ENCODE measurements around the gene AXIN1.

AXIN1 gene

DNA sequence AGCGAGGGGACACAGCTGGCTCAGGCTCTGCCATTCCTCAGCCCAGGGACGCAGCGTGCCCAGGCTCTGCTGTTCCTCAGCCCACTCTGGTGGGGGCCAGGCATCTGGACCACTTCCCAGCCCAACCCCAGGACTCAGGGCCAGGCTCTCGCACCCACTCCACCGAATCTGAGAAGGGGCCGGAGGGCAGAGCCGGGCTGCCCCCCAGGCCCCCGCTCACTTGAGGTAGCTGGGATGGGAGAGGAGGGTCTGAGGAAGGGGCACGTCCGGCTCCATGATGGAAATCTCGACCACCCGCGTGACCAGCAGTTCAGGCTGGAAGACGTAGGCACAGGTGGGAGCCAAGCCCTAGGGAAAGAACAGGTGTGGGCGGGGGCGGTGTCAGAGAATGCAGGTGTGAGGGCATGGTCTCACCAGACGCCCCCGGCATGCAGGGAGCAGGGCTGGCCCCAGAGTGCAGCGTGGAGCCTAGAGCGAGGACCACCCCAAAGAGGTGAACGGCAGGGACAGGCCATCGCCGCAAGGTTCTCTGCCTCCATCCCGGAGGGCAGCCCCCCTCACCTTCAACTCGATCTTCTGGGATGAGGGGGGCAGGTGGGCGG is 24.4 kb upstream of the AXIN1 start:
- TF ChIP-seq CEBPB (IDR thresholded peaks at IDR 0.05) (no peak), RAD21 (IDR thresholded peaks at IDR 0.05; ENCODE audit: low read depth) (no peak), EP300 (IDR thresholded peaks at IDR 0.05; ENCODE audit: borderline replicate concordance) (no peak), TAF1 (IDR thresholded peaks at IDR 0.05; ENCODE audit: low read depth) (no peak), FOXM1 (IDR thresholded peaks at IDR 0.05; ENCODE audit: borderline replicate concordance, low read depth) (no peak), CREB1 (IDR thresholded peaks at IDR 0.05; ENCODE audit: low read depth) (no peak), TCF12 (IDR thresholded peaks at IDR 0.05; ENCODE audit: low read depth) (no peak), NFIC (IDR thresholded peaks at IDR 0.05) (no peak), REST (IDR thresholded peaks at IDR 0.05; ENCODE audit: low read depth) (no peak), ZBTB7A (IDR thresholded peaks at IDR 0.05; ENCODE audit: low read depth) (no peak), YY1 (IDR thresholded peaks at IDR 0.05; ENCODE audit: low read depth) (no peak), TEAD4 (IDR thresholded peaks at IDR 0.05) (no peak), EGR1 (IDR thresholded peaks at IDR 0.05) (no peak)
- TF ChIP-seq, protein P1, sequence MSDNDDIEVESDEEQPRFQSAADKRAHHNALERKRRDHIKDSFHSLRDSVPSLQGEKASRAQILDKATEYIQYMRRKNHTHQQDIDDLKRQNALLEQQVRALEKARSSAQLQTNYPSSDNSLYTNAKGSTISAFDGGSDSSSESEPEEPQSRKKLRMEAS (IDR thresholded peaks at IDR 0.05), result no peak
- TF ChIP-seq, protein P2, sequence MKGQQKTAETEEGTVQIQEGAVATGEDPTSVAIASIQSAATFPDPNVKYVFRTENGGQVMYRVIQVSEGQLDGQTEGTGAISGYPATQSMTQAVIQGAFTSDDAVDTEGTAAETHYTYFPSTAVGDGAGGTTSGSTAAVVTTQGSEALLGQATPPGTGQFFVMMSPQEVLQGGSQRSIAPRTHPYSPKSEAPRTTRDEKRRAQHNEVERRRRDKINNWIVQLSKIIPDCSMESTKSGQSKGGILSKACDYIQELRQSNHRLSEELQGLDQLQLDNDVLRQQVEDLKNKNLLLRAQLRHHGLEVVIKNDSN (IDR thresholded peaks at IDR 0.05), result no peak

- TF ChIP-seq YY1 (IDR thresholded peaks at IDR 0.05; ENCODE audit: low read depth) (no peak), EGR1 (IDR thresholded peaks at IDR 0.05) (no peak), CREB1 (IDR thresholded peaks at IDR 0.05; ENCODE audit: low read depth) (no peak), RAD21 (IDR thresholded peaks at IDR 0.05; ENCODE audit: low read depth) (no peak), TAF1 (IDR thresholded peaks at IDR 0.05; ENCODE audit: low read depth) (no peak), FOXM1 (IDR thresholded peaks at IDR 0.05; ENCODE audit: borderline replicate concordance, low read depth) (no peak), EP300 (IDR thresholded peaks at IDR 0.05; ENCODE audit: borderline replicate concordance) (no peak), NFIC (IDR thresholded peaks at IDR 0.05) (no peak), TEAD4 (IDR thresholded peaks at IDR 0.05) (no peak), ZBTB7A (IDR thresholded peaks at IDR 0.05; ENCODE audit: low read depth) (no peak), TCF12 (IDR thresholded peaks at IDR 0.05; ENCODE audit: low read depth) (no peak), REST (IDR thresholded peaks at IDR 0.05; ENCODE audit: low read depth) (no peak), CEBPB (IDR thresholded peaks at IDR 0.05) (no peak)
- TF ChIP-seq, protein P2 (IDR thresholded peaks at IDR 0.05), result no peak
- TF ChIP-seq, protein P1 (IDR thresholded peaks at IDR 0.05), result no peak
These were observed 23.6 kb upstream of the AXIN1 start for GRCh38 chr16:375927-376816.

GRCh38 chr16:375212-375611 is 22.7 kb upstream of the AXIN1 start:
- TF ChIP-seq TEAD4 (IDR thresholded peaks at IDR 0.05), result no peak
- TF ChIP-seq NFIC (IDR thresholded peaks at IDR 0.05), result no peak
- TF ChIP-seq YY1 (IDR thresholded peaks at IDR 0.05; ENCODE audit: low read depth), result no peak
- no peak for TF ChIP-seq TAF1 (IDR thresholded peaks at IDR 0.05; ENCODE audit: low read depth)
- no peak for TF ChIP-seq TCF12 (IDR thresholded peaks at IDR 0.05; ENCODE audit: low read depth)
- TF ChIP-seq, protein P2 (IDR thresholded peaks at IDR 0.05), result no peak

GRCh38 chr16:374616-374926 is 22.0 kb upstream of the AXIN1 start:
- TF ChIP-seq TEAD4 (IDR thresholded peaks at IDR 0.05) (no peak), NFIC (IDR thresholded peaks at IDR 0.05) (no peak), TCF12 (IDR thresholded peaks at IDR 0.05; ENCODE audit: low read depth) (no peak), CEBPB (IDR thresholded peaks at IDR 0.05) (no peak), FOXM1 (IDR thresholded peaks at IDR 0.05; ENCODE audit: borderline replicate concordance, low read depth) (no peak), EGR1 (IDR thresholded peaks at IDR 0.05) (no peak), YY1 (IDR thresholded peaks at IDR 0.05; ENCODE audit: low read depth) (no peak), RAD21 (IDR thresholded peaks at IDR 0.05; ENCODE audit: low read depth) (no peak), ZBTB7A (IDR thresholded peaks at IDR 0.05; ENCODE audit: low read depth) (no peak), EP300 (IDR thresholded peaks at IDR 0.05; ENCODE audit: borderline replicate concordance) (no peak), REST (IDR thresholded peaks at IDR 0.05; ENCODE audit: low read depth) (no peak), TAF1 (IDR thresholded peaks at IDR 0.05; ENCODE audit: low read depth) (no peak), CREB1 (IDR thresholded peaks at IDR 0.05; ENCODE audit: low read depth) (no peak)
- TF ChIP-seq, protein P2 (IDR thresholded peaks at IDR 0.05), result no peak
- TF ChIP-seq, protein P1 (IDR thresholded peaks at IDR 0.05), result no peak

Data from Ishikawa (cell line).